Endometrial microvascular endothelial cells (primary cell): ENCODE results near the gene NMU. TPM values are rescaled to one million over a fixed set of nuclear protein-coding genes. Genes with fewer than 3 reads are reported as not detected.
"Not testable (repeated sequence)": the region's sequence is repeated elsewhere in the genome, so short reads cannot be mapped to it uniquely, and the experiment has no call there.

ENCODE experiments used
- in situ Hi-C: cut with HindIII; loops from 2 replicates; pipeline ENCODE4 v1.10.0; 2017; ENCODE audit warnings: low sequenced_read_pairs, low pct_unique_long_range_greater_than_20kb; ENCODE audit errors: inconsistent ontology term
- total RNA-seq: library from RNA; depleted of rRNA; stranded (reverse); fragments of >200 nt; gene quantifications from one replicate; pipeline ENCODE4 v1.2.3, GENCODE V29; 2015; ENCODE audit errors: inconsistent ontology term

NMU gene
- total RNA-seq, 1 donor from 2014 or later: not detected

DNA sequence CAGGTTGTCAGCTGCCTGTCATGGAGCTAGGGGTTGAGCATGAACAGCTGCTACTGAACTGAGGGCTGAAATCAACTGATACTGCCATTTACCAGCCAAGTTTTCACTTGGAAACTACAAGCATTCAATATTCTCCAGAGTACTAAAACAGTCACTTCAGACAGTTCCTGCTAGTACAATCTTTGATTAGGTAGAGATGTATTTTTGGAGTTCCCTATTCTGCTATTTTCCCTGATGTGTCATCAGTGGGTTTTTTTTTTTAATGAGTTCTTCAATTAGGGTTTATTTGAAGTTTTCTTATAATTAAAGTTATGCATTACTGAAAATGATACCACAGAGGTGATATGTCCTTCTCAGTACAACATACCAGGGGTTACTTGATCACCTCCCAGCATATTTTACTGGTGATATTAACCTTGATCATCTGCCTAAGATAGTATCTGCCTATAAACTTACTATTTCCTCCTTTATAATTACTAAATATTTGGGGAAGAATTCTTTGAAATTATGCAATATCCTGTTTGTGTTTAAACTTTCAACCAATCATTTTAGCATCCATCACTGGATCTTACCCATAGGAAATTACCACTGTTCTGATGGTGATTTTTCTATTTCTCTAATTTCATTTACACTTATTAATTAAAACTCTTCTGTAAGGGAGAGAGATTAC, 57.6 kb downstream of the NMU start:
- in situ Hi-C loops: no loop called here

DNA sequence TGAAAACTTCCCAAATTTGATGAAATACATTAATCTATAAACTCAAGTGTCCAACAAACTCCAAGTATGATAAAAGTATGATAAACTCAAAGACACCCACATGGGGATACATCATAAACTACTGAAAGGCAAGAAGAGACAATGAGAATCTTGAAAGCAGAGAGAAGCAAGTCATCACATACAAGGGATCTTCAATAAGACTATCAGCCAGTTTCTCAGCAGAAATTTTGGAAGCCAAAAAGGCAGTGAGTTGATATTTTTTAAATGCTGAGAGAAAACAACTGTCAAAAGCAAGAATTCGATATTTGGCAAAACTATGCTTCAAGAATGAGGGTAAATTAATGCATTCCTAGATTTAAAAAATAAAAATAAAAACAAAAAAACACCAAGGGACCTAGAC, 60.6 kb downstream of the NMU start:
- in situ Hi-C loops: no loop called here

DNA sequence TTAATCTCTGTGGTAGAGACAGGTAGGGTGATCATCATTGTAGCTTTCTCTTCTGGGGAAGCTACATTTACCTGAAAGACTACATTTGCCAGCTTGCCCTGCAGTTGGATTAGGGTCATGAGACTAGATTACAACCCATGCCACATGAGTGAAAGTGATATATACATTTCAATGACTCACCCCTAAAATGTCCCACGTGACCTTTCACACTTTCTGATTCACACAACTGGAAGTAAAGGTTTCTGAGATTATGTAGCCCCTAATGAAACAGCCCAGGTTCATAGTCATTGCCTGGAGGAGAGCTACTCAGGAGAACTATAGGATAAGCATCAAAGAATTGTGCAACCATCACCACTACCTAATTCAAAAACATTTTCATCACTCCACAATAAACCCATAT, 61.8 kb downstream of the NMU start:
- in situ Hi-C loops: no loop called here

DNA sequence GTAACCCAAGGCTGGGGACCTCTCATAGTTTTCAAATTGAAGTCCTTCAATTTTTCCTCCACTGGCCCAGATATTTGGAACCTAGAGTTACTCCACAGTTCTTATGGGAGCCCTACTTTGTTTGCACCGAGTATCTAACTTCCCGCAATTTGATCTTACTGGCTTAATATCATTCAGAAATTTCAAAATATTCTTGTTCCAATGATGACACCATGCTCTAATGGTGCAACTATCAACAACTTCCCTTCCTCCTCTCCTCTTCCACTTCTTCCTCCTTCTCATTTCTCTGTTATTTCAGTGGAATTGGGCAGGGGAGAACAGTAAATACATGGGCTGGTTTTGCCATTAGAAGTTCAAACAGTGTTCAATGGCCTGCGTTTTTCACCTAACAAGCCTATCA, 64.3 kb downstream of the NMU start:
- in situ Hi-C loops: no loop called here

DNA sequence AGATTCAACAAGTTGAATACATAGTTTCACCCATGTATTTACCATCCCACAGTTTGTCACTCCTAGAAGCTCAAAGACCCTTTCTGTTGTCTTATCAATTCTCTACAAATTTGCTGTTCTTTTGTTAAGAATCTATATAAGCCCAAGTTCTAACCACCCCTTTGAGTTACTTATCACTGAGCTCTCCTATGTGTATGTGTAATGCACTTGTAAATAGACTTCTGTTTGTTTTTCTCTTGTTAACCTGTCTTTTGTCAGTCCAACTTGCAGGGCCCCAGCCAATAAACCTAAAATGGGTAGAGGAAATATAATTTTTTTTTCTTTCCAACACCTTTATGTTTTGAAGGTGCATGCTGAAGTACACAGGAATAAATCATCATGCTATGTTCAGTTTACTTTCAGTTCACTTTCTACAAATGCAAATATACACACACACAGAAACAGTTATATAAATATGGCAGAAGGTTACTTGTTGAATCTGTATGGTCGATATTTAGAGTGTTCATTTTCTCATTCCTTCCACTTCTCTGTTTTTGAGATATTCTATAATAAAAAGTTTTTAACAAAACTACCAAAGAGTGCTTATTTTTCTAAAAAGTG, 67.1 kb downstream of the NMU start:
- in situ Hi-C loops: no loop called here

DNA sequence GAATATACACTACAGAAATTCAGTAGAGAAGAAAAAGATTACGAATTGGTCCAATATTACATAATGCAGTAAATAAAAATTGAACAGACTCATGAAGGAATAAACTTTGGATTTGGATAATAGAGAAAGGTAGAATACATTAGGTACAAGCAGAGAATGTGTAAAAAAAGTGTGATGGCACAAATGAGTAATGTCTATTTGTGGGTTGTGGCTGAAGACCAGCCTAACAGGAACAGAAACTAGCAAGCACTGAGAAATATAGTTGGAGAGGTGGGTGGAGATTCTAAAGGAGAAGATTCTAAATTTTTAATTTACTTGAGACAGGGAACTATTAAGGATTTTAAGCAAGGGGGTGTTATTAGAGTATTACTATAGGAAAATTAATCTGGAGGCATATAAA, 74.2 kb downstream of the NMU start:
- in situ Hi-C loops: no loop called here

DNA sequence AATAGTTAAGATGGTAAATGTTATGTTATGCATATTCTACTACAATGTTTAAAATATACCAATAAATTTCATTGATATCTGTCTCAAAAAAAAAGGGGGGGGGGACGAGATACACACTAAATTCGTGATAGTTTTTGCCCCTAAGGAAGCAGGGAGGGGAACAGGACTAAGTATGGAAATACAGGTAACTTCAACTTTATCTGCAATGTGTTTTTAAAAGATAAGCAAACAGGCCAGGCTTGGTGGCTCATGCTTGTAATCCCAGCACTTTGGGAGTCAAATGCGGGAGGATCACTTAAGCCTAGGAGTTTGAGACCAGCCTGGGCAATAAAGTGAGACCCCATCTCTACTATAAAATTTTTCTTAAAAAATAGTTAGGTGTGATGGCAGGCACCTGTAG, 76.0 kb downstream of the NMU start:
- in situ Hi-C loops: no loop called here

DNA sequence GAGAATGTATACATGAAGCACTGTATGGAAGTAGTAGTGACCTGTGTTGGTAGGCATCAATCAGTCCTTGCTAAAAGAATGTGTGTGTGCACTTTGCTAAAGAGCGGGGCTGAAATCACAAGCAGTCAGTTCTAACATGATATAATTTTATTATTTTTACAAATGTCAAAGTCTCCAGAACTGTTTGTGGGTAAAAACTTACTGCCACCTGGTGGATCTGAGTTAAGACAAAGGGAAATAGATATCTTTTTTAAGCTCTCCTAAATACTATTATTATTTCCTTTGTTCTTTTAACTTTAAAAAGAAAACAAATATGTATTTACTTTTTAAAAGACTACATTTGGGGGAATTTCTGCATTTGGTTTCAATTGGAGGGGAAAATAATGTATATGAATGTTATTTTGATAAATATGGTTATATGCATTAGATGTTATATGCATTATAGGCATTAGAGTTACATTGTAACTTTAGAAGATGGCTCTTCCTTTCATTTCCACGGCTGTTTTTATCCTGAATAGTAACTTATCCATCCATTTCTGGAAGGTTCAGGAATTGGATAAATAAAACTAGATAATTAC, 81.6 kb downstream of the NMU start:
- in situ Hi-C loops: no loop called here

DNA sequence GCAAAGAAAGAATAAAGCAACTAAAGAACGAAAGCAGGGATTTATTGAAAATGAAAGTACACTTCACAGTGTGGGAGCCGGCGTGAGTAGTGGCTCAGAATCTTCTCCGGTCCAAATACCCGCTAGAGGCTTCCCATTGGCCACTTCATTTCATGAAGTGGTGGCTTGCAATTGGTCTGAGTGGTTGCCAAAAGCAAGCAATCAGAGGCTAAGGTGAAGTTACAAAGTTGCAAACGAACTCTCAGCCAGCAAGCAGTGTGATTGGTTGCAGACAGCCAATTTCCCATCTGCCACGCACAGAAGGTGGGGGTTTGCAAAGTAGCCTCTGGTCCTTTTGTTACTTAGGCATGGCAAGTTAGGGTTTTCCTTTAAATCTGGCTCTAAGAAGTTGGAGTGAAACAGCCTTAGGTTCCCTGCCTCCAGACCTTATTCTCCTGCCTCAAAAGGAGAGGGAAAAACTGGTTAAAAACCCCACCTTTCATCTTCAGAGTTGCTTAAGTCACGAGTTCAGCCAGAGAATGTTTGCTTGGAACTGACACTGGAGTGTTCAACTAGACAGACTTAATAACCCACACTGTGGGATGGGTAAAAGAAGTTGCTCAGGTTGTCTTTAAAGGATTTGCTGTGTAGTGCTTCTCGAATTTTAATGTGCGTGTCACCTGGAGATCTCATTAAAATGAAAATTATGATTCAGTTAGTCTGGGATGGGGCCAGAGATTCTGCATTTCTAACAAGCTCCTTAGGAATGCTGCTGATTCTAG, 82.5 kb downstream of the NMU start:
- in situ Hi-C loops: no loop called here

DNA sequence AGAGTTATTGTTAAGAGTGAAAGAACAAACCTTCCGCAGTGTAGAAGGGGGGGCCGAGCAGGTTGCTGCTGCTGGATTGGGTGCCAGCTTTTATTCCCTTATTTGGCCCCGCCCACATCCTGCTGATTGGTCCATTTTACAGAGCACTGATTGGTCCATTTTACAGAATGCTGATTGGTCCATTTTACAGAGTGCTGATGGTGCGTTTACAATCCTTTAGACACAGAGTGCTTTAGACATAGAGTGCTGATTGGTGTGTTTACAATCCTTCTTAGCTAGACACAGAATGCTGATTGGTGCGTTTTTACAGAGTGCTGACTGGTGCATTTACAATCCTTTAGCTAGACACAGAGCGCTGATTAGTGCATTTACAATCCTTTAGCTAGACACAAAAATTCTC, 84.1 kb downstream of the NMU start:
- in situ Hi-C loops: not testable (repeated sequence)

DNA sequence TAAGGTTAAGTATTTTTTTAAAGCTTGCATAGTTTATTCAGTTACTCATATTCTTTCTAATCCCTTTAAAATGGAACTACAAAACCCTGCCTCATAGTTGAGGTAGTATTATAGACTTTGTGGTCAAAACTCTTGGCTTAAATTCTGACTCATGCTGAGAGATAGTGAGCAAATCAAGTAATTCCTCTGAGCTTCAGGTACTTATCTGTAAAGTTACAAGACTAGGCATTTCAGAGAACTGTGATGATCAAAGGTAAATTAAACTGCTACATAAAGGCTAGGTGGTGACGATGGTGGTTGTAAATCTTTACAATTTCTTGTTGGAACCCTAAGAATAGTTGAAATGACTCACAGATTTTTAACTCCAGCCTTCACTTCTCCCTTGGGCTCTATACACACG, 86.2 kb downstream of the NMU start:
- in situ Hi-C loops: no loop called here

DNA sequence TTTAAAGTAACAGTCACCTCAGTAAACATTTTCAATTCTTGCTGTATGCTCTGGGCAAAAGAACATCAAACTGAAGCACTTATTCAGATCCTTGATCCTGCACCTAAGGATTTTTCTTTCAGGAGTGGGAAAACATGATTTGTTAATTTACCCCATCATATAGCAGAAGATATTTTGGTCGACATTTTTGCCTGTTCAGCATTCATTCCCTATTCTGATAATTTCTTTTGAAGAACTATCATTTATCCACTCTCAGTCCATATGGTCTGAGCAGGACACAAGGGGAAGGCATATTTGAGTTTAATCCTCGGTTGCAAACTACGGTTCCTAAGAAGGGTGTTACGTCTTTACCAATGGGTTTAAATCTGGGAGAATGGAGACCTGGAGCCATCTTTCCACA, 88.2 kb downstream of the NMU start:
- in situ Hi-C loops: no loop called here

DNA sequence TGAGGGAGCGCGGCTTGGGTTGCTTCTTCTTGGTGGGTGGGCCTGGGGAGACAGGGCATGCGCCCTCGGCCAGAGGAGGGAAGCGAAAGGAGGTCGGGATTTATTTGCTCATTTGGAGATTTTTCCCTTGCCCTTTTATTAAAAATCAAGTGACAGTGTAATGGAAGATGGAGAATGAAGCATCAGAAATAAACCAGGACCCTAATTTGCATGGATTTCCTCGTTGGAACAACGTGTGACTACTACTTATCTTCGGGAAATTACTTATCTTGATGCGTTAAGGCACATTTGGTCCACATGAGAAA, 88.7 kb downstream of the NMU start:
- in situ Hi-C loops: no loop called here

DNA sequence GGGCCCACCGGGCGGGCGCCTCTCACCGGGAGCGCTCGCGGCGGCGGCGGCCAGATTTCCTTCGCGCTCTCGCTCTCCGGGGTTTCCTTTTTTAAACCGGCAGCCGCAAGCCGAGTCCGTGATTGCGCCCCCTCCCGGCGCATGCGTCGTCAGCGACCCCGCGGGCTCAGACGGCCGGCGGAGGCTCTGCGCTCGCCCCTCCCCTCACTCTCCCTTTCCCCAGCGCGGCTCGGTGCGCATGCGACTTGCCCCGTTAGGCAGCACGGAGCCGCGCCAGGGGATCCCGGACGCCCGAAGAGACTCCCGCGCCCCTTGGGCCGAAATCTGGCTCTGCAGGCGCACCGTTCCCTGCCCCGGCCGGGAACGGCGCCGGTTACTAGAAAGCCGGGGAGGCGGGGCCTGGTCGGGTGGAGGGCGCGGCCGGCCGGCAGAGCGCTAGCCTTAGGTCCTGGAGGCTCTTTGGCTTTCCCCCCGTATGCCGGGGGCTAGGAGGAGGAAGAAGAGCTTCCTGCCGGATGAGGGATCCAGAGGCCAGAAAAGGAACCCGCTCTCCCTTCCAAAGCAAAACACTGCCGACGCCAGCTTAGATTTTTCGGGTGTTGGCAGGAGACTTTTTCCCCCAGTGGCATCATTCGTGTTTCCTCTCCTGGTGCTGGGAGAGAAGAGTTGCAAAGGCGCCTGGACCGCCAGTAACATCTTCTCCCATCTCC, 89.2 kb downstream of the NMU start, which contains the start of gene CLOCK:
Gene CLOCK, minus strand, starts transcription at position 154 of the 710 bp plus-strand sequence. CDS start 64,124 bp downstream, outside the sequence.
- in situ Hi-C loops: no loop called here

DNA sequence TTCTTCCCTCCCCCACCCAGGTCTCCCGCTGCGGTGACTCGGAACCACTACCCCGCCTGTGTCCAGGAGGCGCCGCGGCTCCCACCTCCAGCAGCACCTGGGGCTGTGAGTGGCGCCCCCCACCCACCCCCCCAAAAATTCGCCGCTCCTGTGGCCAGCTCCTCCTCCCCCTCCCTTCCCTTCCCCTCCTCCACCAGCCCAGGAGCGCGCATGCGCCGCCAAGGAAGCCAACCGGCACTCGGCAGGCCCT, 89.7 kb downstream of the NMU start:
- in situ Hi-C loops: no loop called here

DNA sequence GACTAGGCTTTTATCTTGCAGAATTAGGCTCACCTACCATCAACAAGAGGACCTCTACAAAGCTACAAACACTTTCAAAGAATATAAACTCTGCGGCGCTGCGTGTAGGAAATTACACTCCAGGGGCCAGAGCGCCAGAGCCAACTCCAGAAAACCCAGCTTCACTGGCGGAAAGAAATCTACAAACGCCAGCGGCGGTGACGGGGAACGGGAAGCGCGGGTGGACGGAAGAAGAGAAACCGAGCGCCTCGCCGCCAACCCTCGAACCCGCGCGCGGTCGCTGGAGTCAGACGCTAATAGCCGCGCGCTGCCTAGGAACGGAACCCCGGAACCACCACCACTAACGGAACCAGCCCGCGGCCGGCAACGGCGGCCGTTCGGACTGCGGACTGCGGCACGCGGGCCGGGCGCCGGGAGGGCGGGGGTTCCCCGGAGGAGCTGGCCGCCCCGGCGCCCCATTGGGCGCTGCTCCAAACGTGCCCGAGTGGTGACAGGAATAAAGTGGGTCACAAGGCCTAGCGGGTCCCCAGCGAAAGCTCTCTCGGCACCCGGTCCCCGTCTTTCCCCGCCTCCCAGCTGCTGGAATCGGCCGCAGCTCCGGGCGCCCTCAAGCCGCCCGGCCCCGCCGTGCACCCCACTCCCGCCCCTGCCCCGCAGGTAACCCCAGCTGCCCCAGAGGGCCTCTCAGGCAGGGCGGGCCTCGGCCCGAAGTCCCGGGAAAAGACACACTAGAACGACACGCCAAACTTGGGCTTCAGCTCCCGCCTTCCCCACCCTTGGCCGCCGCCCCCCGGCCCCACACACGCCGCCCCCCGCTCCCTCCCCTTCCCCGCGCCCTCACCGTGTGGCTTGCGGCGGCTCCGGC, 90.2 kb downstream of the NMU start:
- in situ Hi-C loops: no loop called here
